ENCODE measurements around the gene LANCL3.

Gene LANCL3

DNA sequence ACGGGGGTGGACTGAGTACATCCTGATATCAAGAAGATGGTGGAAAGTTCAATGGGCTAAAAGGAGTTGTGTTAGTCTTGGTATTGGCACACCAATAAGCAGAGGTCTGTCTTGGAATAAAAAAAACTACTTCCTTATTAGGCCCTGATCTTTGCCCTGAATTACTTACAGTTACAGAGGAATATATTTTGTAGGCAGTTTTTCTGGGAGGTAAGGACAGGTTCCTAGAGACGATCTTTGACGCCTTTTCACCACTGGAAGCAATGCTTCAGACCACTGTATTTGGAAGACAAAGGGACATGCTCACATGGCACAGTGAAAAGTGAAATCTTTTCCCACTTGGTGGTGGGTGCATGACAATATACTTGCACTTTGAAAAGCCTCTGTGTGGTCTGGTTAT, 113.5 kb downstream of the LANCL3 start:
- no peaks in the 10 kb centered on the region for H3K79me2 ChIP-seq (ENCODE audit: control insufficient read depth, insufficient read depth, low read length)
- H4K8ac ChIP-seq (ENCODE audit: low read depth, low read length): no peak overlapping the region
- H2BK15ac ChIP-seq (replicated peaks; ENCODE audit: low read depth): no peak overlapping the region
- H3K4me3 ChIP-seq (ENCODE audit: low read length): no peak overlapping the region
- no peaks in the 10 kb centered on the region for H3K4me1 ChIP-seq (ENCODE audit: control insufficient read depth, low read depth, low read length)
- H3K79me1 ChIP-seq (ENCODE audit: low read length): no peaks in the 10 kb centered on the region
- H4K5ac ChIP-seq (ENCODE audit: low read length): no peak overlapping the region
- H2BK5ac ChIP-seq (ENCODE audit: low read length): no peak overlapping the region
- H3K4me2 ChIP-seq (ENCODE audit: low read length): no peak overlapping the region
- no CpG with 5 or more reads among the region's 3 CpGs for WGBS (ENCODE audit: extremely low coverage, insufficient coverage, low lambda C conversion rate)
- no peak overlapping the region for H3K9ac ChIP-seq (ENCODE audit: low read length)
- peaks cover 2% of the 10 kb centered on the region for H3K27me3 ChIP-seq (ENCODE audit: insufficient read depth, low read length, poor library complexity)
- peak; percentile 3 for DNase-seq
- no peak overlapping the region for H2BK120ac ChIP-seq (ENCODE audit: low read depth, low read length)
- H3K23ac ChIP-seq (ENCODE audit: low read length): no peak overlapping the region
- H2AK5ac ChIP-seq (ENCODE audit: low read length): no peak overlapping the region
- H3K4ac ChIP-seq (ENCODE audit: low read depth, low read length): peak overlapping the region; percentile 16
- no peak overlapping the region for H3K27ac ChIP-seq (ENCODE audit: low read depth, low read length)
- no peak overlapping the region for H3K56ac ChIP-seq (ENCODE audit: low read length)
- H3K36me3 ChIP-seq (ENCODE audit: control insufficient read depth, insufficient read depth, low read length): no peaks in the 10 kb centered on the region
- H3K18ac ChIP-seq (ENCODE audit: low read length): no peak overlapping the region

DNA sequence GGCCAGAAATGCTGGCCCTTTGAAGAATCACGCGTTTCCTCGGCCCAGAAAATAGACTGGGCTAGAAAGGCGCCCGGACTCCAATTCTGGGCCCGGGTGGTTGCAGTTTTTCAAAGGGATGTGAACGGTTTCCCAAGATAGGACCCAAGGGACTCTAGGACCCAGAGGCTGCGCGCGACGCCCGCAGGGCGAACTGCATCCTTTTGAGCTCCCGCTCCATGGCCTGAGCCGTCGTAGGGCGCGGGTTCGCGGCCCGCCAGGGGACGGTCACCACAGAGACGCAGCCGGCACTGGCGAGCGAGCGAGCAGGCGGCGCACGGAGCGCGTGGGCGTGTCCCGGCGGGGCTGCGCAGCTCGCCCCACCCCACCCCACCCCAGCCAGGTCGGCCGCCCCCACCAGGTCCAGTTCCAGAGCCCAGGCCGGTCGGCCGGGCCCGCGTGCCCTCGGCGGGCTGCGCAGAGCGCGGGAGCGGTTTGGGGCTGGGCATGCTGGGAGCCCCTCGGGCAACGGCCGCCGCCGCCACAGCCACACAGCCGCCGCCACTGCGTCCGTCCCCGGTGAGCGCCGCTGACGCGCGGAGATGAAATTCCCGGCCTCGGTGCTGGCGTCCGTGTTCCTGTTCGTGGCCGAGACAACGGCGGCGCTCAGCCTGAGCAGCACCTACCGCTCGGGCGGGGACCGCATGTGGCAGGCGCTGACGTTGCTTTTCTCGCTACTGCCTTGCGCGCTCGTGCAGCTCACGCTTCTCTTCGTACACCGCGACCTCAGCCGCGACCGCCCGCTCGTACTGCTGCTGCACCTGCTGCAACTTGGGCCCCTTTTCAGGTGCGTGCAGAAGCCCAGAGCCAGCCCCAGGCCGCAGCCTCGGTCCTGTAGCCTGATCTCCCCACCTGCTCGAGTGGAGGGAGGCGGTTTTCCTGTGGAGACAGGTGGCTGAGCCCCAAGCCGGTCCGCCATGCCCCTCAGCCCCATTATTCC, 114.2 kb downstream of the LANCL3 start, which contains the start of gene XK:
TSS of gene XK (plus strand) at position 411 of the 979 bp plus-strand sequence. CDS start at position 582, 171 bp downstream.
- peak; percentile 77 for DNase-seq
- Histone ChIP-seq H3K4me2 (ENCODE audit: low read length) (peak within 1 kb of the TSS; percentile 57), H3K4ac (ENCODE audit: low read depth, low read length) (peak within 1 kb of the TSS; percentile 16), H2BK5ac (ENCODE audit: low read length) (no peak within 1 kb of the TSS), H3K79me1 (ENCODE audit: low read length) (no peaks in the 10 kb centered on the region), H3K4me1 (ENCODE audit: control insufficient read depth, low read depth, low read length) (no peaks in the 10 kb centered on the region), H3K4me3 (ENCODE audit: low read length) (no peak within 1 kb of the TSS), H3K9ac (ENCODE audit: low read length) (peak within 1 kb of the TSS; percentile 32), H3K27ac (ENCODE audit: low read depth, low read length) (no peak within 1 kb of the TSS), H3K23ac (ENCODE audit: low read length) (no peak within 1 kb of the TSS), H3K36me3 (ENCODE audit: control insufficient read depth, insufficient read depth, low read length) (no peaks in the 10 kb centered on the region), H3K56ac (ENCODE audit: low read length) (peak within 1 kb of the TSS; percentile 64), H3K79me2 (ENCODE audit: control insufficient read depth, insufficient read depth, low read length) (no peaks in the 10 kb centered on the region), H4K5ac (ENCODE audit: low read length) (no peak within 1 kb of the TSS), H3K27me3 (ENCODE audit: insufficient read depth, low read length, poor library complexity) (peaks cover 2% of the 10 kb centered on the region), H3K18ac (ENCODE audit: low read length) (peak within 1 kb of the TSS; percentile 25), H2BK15ac (replicated peaks; ENCODE audit: low read depth) (no peak within 1 kb of the TSS), H2AK5ac (ENCODE audit: low read length) (no peak within 1 kb of the TSS), H4K8ac (ENCODE audit: low read depth, low read length) (no peak within 1 kb of the TSS), H2BK120ac (ENCODE audit: low read depth, low read length) (no peak within 1 kb of the TSS)
- WGBS (ENCODE audit: extremely low coverage, insufficient coverage, low lambda C conversion rate): no CpG with 5 or more reads among the region's 100 CpGs

DNA sequence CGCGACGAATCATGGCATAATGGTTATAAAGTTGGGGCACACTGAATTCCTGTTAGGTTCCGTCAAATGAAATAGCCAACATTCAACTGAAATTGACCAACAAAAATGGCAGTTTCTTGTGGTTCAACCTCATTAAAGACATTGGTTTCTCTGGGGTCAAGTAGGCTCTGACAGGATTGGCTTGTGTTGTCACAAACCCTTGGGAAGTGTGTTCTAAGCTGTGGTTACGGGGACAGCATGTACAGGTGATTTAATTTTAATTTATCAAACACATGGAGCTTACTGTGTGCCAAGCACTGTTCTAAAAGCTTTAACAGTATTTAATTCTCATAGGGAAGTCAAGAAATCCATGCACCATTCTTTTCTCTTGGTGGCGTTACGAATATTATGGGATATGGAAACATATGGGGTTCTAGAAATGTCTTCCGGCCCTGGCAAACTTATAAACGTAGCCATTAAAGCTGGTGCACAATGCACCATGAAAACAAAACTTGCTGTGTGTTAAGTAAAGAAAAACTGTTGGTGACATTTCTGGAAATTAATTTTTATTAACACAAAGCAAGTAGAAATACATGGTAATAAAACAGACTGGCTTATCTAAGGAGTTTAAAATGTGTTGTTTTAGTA, 115.0 kb downstream of the LANCL3 start:
- H2BK15ac ChIP-seq (replicated peaks; ENCODE audit: low read depth): no peak overlapping the region
- H2BK120ac ChIP-seq (ENCODE audit: low read depth, low read length): no peak overlapping the region
- H3K36me3 ChIP-seq (ENCODE audit: control insufficient read depth, insufficient read depth, low read length): no peaks in the 10 kb centered on the region
- DNase-seq: no peak
- no peak overlapping the region for H4K5ac ChIP-seq (ENCODE audit: low read length)
- no peak overlapping the region for H3K4ac ChIP-seq (ENCODE audit: low read depth, low read length)
- no peak overlapping the region for H3K56ac ChIP-seq (ENCODE audit: low read length)
- no peaks in the 10 kb centered on the region for H3K79me1 ChIP-seq (ENCODE audit: low read length)
- H2AK5ac ChIP-seq (ENCODE audit: low read length): no peak overlapping the region
- H3K79me2 ChIP-seq (ENCODE audit: control insufficient read depth, insufficient read depth, low read length): no peaks in the 10 kb centered on the region
- no CpG with 5 or more reads among the region's 9 CpGs for WGBS (ENCODE audit: extremely low coverage, insufficient coverage, low lambda C conversion rate)
- H3K18ac ChIP-seq (ENCODE audit: low read length): no peak overlapping the region
- no peak overlapping the region for H3K23ac ChIP-seq (ENCODE audit: low read length)
- no peak overlapping the region for H2BK5ac ChIP-seq (ENCODE audit: low read length)
- no peak overlapping the region for H3K4me2 ChIP-seq (ENCODE audit: low read length)
- no peaks in the 10 kb centered on the region for H3K4me1 ChIP-seq (ENCODE audit: control insufficient read depth, low read depth, low read length)
- H3K4me3 ChIP-seq (ENCODE audit: low read length): no peak overlapping the region
- H3K9ac ChIP-seq (ENCODE audit: low read length): no peak overlapping the region
- no peak overlapping the region for H3K27ac ChIP-seq (ENCODE audit: low read depth, low read length)
- H4K8ac ChIP-seq (ENCODE audit: low read depth, low read length): no peak overlapping the region
- H3K27me3 ChIP-seq (ENCODE audit: insufficient read depth, low read length, poor library complexity): peaks cover 2% of the 10 kb centered on the region

DNA sequence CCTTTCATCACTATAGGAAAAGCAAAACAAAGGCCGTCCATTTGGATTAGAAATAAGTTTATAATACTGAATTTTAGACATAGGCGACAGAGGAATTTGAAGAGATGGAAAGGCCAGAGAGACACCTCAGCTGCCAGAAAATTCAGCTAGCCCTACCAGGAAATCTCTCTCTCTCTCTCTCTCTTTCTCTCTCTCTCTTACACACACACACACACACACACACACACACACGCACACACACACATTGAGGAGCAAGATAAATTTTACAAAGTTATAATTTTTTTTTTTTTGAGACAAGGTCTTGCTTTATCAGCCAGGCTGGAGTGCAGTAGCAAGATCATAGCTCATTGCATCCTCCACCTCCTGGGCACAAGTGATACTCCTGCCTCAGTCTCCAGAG, 115.5 kb downstream of the LANCL3 start:
- Histone ChIP-seq H3K56ac (ENCODE audit: low read length) (no peak overlapping the region), H4K8ac (ENCODE audit: low read depth, low read length) (no peak overlapping the region), H3K79me2 (ENCODE audit: control insufficient read depth, insufficient read depth, low read length) (no peaks in the 10 kb centered on the region), H3K18ac (ENCODE audit: low read length) (no peak overlapping the region), H3K4ac (ENCODE audit: low read depth, low read length) (no peak overlapping the region), H4K5ac (ENCODE audit: low read length) (no peak overlapping the region), H3K23ac (ENCODE audit: low read length) (no peak overlapping the region), H3K79me1 (ENCODE audit: low read length) (no peaks in the 10 kb centered on the region), H2BK15ac (replicated peaks; ENCODE audit: low read depth) (no peak overlapping the region), H2BK5ac (ENCODE audit: low read length) (no peak overlapping the region), H3K36me3 (ENCODE audit: control insufficient read depth, insufficient read depth, low read length) (no peaks in the 10 kb centered on the region), H2BK120ac (ENCODE audit: low read depth, low read length) (no peak overlapping the region), H3K4me2 (ENCODE audit: low read length) (no peak overlapping the region), H3K4me1 (ENCODE audit: control insufficient read depth, low read depth, low read length) (no peaks in the 10 kb centered on the region), H2AK5ac (ENCODE audit: low read length) (no peak overlapping the region), H3K4me3 (ENCODE audit: low read length) (no peak overlapping the region), H3K27ac (ENCODE audit: low read depth, low read length) (no peak overlapping the region), H3K27me3 (ENCODE audit: insufficient read depth, low read length, poor library complexity) (peaks cover 2% of the 10 kb centered on the region), H3K9ac (ENCODE audit: low read length) (no peak overlapping the region)
- no CpG with 5 or more reads among the region's 3 CpGs for WGBS (ENCODE audit: extremely low coverage, insufficient coverage, low lambda C conversion rate)
- no peak for DNase-seq

DNA sequence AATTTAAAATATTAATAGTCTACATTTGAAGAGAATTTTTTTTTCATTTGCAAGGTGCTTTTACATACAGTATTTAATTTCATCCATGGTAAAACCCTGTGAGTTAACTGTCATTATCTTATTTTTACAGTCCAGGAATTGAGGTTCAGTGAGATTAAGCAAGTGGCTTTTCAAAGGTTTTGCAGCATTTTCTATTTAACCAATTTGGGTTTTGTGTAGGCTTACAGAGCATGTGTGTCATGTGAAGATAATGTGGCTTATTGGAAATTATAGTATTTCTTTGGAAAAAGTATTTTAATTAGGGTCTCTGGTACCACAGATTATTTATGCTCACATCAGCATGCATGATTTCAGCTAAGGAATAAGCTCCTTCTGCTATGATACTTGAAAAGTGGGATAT, 118.7 kb downstream of the LANCL3 start:
- Histone ChIP-seq H3K56ac (ENCODE audit: low read length) (no peak overlapping the region), H3K4ac (ENCODE audit: low read depth, low read length) (no peak overlapping the region), H3K36me3 (ENCODE audit: control insufficient read depth, insufficient read depth, low read length) (no peaks in the 10 kb centered on the region), H3K27me3 (ENCODE audit: insufficient read depth, low read length, poor library complexity) (peaks cover 2% of the 10 kb centered on the region), H3K79me1 (ENCODE audit: low read length) (no peaks in the 10 kb centered on the region), H3K9ac (ENCODE audit: low read length) (no peak overlapping the region), H3K27ac (ENCODE audit: low read depth, low read length) (no peak overlapping the region), H3K79me2 (ENCODE audit: control insufficient read depth, insufficient read depth, low read length) (no peaks in the 10 kb centered on the region), H4K5ac (ENCODE audit: low read length) (no peak overlapping the region), H2BK5ac (ENCODE audit: low read length) (no peak overlapping the region), H4K8ac (ENCODE audit: low read depth, low read length) (no peak overlapping the region), H2AK5ac (ENCODE audit: low read length) (no peak overlapping the region), H3K4me1 (ENCODE audit: control insufficient read depth, low read depth, low read length) (no peaks in the 10 kb centered on the region), H2BK120ac (ENCODE audit: low read depth, low read length) (no peak overlapping the region), H3K18ac (ENCODE audit: low read length) (no peak overlapping the region), H2BK15ac (replicated peaks; ENCODE audit: low read depth) (no peak overlapping the region), H3K23ac (ENCODE audit: low read length) (no peak overlapping the region), H3K4me2 (ENCODE audit: low read length) (no peak overlapping the region), H3K4me3 (ENCODE audit: low read length) (no peak overlapping the region)
- no peak for DNase-seq
